Mesodermal cell (in vitro differentiated cells): ENCODE results near the gene PRKAR1B.

ENCODE experiments used
- H3K27ac ChIP-seq: 2 replicates; pipeline ENCODE4 v1.7.0; 2013; ENCODE audit warnings: mild to moderate bottlenecking, low read depth, low read length, moderate library complexity; ENCODE audit not compliant: severe bottlenecking
- H3K36me3 ChIP-seq: 2 replicates; pipeline ENCODE4 v1.7.1; 2013; ENCODE audit warnings: mild to moderate bottlenecking, low read length, moderate library complexity; ENCODE audit not compliant: control insufficient read depth, insufficient read depth
- H3K4me1 ChIP-seq: one replicate; pipeline ENCODE4 v1.7.1; 2013; ENCODE audit warnings: mild to moderate bottlenecking, low read length; ENCODE audit not compliant: insufficient read depth, control insufficient read depth, poor library complexity, severe bottlenecking
- H3K4me3 ChIP-seq: 2 replicates; pipeline ENCODE4 v1.7.0; 2013; ENCODE audit warnings: low read length, control low read depth, mild to moderate bottlenecking; ENCODE audit not compliant: insufficient read depth, poor library complexity, severe bottlenecking; ENCODE audit errors: extremely low read depth
- H3K9me3 ChIP-seq: 2 replicates; pipeline ENCODE4 v1.7.1; 2013; ENCODE audit warnings: mild to moderate bottlenecking, low read length, moderate library complexity; ENCODE audit not compliant: control insufficient read depth
- WGBS, 2 experiments: methylation state at CpG; one replicate each; pipeline ENCODE4 v1.1.5; 2013; ENCODE audit warnings: missing lambda C conversion rate in 2 of 2; ENCODE audit not compliant: insufficient coverage in 2 of 2; 5-methylcytosine and 5-hydroxymethylcytosine counted together

PRKAR1B gene

DNA sequence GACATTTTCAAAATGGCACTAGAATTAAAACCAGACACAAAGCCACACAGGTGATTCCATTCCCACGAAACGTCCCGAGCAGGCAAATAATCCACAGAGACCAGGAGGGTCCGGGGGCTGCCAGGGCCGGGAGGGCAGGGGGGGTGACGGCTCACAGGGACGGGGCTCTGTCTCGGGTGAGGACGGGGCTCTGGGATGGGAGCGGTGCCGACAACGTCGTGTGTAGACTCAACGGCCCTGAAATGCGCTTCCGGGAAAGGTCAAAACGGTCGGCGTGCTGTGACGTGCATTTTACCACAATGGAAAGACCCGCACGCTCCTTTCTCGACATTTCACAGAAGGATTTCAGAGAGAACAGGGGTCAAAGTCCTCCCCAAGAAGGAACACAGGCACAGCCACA lies 144.2 kb downstream of the PRKAR1B start:
- Histone ChIP-seq H3K27ac (no peak overlapping the region), H3K36me3 (no peaks in the 10 kb centered on the region), H3K4me1 (peaks cover 9% of the 10 kb centered on the region), H3K4me3 (no peak overlapping the region), H3K9me3 (peaks cover 6% of the 10 kb centered on the region)
- WGBS, 2 experiments: 96 to 99% methylated on average over 17 to 23 of the region's 23 CpGs

DNA sequence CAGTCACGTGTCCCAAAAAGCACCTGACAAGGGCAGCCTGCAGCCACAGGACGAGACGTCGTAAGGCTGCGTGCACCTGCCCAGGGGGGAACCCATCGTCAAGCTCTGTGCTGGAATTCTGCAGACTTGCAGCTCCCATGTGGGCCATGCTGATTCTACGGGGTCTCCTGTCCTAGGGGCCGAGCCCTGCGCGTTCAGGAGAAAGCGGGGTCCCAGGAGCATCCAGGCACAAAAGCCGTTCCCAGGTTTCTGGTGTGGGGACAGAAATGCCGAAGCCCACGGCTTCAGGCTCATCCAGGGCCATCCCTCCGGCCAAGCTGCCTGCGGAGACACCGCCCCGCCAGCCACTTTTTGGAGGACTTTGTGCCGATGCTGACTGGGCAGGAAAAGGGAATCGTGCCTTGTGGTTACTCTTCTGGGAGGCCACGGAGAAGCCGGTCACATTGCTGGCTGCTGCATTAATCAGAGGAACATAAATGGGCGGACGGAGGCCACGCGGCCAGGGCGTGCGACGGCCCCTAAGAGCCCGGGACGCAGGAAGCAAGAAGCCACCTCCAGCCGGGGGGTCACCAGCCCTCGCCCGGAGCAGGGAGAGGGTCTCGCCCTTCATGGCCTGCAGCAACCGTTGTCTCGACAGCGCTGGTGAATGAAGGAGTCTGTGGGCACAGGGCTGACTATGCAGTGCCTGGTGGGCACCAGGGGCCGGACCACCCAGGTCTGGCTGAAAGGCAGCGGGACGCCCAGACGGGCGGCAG lies 144.8 kb downstream of the PRKAR1B start:
- H3K4me3 ChIP-seq: no peak overlapping the region
- peaks cover 6% of the 10 kb centered on the region for H3K9me3 ChIP-seq
- no peak overlapping the region for H3K27ac ChIP-seq
- H3K4me1 ChIP-seq: peaks cover 4% of the 10 kb centered on the region
- WGBS, 2 experiments: 96 to 97% methylated on average over 43 of the region's 43 CpGs
- H3K36me3 ChIP-seq: no peaks in the 10 kb centered on the region

DNA sequence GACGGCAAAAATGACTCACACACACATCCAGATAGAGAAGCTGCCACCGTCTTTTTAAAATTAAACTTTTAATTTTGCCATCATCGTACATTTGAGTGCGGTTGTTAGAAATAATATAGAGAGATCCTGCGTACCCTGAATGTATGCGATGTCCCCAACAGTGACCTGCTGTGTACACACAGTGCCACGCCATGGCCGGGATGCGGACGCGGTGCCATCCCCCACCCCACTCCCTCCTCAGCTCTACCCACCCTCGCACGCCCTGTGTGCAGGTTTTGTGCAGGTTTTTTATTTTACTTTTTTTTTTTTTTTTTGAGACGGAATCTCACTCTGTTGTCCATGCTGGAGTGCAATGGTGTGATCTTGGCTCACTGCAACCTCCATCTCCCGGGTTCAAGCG lies 148.7 kb downstream of the PRKAR1B start:
- H3K4me3 ChIP-seq: no peak overlapping the region
- no peaks in the 10 kb centered on the region for H3K9me3 ChIP-seq
- H3K4me1 ChIP-seq: no peaks in the 10 kb centered on the region
- 92 to 97% methylated on average over 4 to 6 of the region's 16 CpGs for WGBS, 2 experiments
- no peaks in the 10 kb centered on the region for H3K36me3 ChIP-seq
- H3K27ac ChIP-seq: no peak overlapping the region

- no peaks in the 10 kb centered on the region for H3K4me1 ChIP-seq
- H3K27ac ChIP-seq: no peak overlapping the region
- no peak overlapping the region for H3K4me3 ChIP-seq
- H3K36me3 ChIP-seq: no peaks in the 10 kb centered on the region
- 94 to 95% methylated on average over 25 of the region's 30 CpGs for WGBS, 2 experiments
- H3K9me3 ChIP-seq: no peaks in the 10 kb centered on the region
Measured at GRCh38 chr7:577741-578370, 149.2 kb downstream of the PRKAR1B start.

GRCh38 chr7:577278-577665 lies 149.8 kb downstream of the PRKAR1B start:
- Histone ChIP-seq H3K36me3 (no peaks in the 10 kb centered on the region), H3K4me1 (no peaks in the 10 kb centered on the region), H3K4me3 (no peak overlapping the region), H3K27ac (no peak overlapping the region), H3K9me3 (no peaks in the 10 kb centered on the region)
- 89 to 97% methylated on average over 15 to 20 of the region's 22 CpGs for WGBS, 2 experiments

DNA sequence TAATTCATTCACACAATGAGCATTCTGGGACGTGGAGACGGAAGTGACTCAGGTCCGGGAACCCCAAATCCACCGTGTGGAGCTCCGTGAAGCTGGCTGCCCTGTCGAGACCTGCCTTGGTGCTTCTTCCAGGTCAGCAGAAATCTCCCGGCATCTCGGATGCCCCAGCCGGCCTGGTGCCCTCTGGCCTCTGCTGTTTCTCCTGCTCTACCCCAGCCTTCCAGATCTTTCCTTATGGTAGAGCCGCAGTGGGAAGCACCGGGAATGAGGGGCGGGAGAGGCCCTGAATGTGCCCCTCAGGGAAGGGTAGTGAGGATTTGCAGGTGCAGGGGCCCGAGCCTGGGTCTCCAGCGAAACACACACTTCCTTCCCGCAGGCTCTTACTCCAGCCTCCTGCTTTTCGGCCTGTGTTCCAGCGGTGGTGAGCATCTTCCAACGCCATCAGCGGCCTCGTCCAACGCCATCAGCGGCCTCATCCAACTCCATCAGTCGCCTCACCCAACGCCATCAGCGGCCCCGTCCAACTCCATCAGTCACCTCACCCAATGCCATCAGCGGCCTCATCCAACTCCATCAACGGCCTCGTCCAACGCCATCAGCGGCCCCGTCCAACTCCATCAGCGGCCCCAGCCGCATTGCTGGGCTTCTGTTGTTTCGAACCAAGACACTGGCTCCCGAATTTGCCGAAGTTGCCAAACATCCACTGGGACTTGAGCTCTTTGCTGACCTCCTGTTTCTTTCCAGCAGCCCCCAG lies 150.4 kb downstream of the PRKAR1B start:
- Histone ChIP-seq H3K27ac (no peak overlapping the region), H3K4me1 (no peaks in the 10 kb centered on the region), H3K4me3 (no peak overlapping the region), H3K9me3 (no peaks in the 10 kb centered on the region), H3K36me3 (no peaks in the 10 kb centered on the region)
- WGBS, 2 experiments: 90 to 92% methylated on average over 27 to 34 of the region's 37 CpGs

- Histone ChIP-seq H3K36me3 (no peaks in the 10 kb centered on the region), H3K4me1 (no peaks in the 10 kb centered on the region), H3K9me3 (no peaks in the 10 kb centered on the region), H3K27ac (no peak overlapping the region), H3K4me3 (no peak overlapping the region)
- 97% methylated on average over 23 to 32 of the region's 33 CpGs for whole genome bisulfite sequencing, 2 experiments
Measured at GRCh38 chr7:575425-576366, 151.4 kb downstream of the PRKAR1B start.

DNA sequence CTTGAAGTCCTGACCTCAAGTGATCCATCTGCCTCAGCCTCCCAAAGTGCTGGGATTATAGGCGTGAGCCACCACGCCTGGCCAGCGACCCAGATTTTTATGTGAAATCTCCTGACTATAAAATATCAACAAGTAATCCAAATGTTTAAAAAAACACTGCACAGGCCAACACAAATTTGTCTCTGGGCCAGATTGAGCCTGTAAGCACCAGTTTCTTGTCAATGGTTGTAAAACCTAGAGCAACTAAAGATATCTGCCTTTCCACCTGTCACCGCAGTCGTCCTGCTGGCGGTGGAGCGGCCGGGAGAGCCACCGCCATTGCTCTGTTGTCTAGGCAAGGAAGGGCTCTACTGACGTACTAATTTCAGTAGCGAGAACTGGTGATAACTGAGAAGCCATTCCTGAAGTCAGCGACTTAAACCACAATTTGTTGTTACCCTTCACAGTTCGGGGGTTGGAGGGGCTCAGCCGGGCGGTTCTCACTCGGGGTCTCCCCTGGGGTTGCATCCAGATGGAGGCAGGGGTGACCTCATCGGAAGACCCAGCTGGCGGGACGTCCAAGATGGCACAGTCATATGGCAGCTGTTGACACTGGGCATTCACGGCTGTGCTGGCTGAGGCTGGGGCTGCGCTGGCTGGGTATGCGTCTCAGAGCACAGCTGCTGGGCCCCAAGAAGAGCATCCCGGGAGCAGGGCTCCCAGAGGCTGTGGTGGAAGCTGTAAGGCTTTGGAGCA lies 152.3 kb downstream of the PRKAR1B start:
- Histone ChIP-seq H3K27ac (no peak overlapping the region), H3K4me3 (no peak overlapping the region), H3K4me1 (no peaks in the 10 kb centered on the region), H3K9me3 (no peaks in the 10 kb centered on the region), H3K36me3 (no peaks in the 10 kb centered on the region)
- whole genome bisulfite sequencing, 2 experiments: 95 to 96% methylated on average over 20 to 23 of the region's 23 CpGs

- Histone ChIP-seq H3K4me3 (no peak overlapping the region), H3K36me3 (no peaks in the 10 kb centered on the region), H3K9me3 (no peaks in the 10 kb centered on the region), H3K4me1 (no peaks in the 10 kb centered on the region), H3K27ac (no peak overlapping the region)
- WGBS, 2 experiments: 92% methylated on average over 16 to 19 of the region's 23 CpGs
Measured at GRCh38 chr7:573933-574381, 153.1 kb downstream of the PRKAR1B start.
